GM12873 (cell line): ENCODE results near the gene MAPK9.

Experiments used
- TF ChIP-seq, protein P1 (sequence below): IDR thresholded peaks from 2 replicates; pipeline ENCODE4 v1.5.1; 2012; ENCODE audit warnings: low read depth, mild to moderate bottlenecking, moderate library complexity, low read length, control low read depth; ENCODE audit not compliant: insufficient read depth; ENCODE audit errors: missing control alignments

Gene MAPK9

DNA sequence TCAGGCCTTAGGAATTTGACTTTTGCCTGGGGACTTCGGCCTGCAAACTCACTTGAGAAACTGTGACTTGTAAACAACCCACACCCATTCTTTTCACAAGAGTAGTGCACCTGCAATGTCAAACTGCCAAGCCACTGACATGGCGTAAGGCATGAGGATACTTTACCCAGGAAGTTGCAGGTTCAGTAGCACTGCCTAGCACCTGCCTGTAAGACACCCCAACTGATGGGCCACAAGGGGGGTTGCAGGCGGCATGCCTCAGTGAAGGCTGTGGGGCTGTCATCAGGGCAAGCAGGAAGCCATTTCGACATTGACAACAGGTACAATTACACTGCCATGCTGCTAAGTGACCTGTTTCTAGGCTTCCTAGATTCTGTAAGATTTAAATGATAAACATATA, 41.6 kb downstream of the MAPK9 start:
- TF ChIP-seq, protein P1, sequence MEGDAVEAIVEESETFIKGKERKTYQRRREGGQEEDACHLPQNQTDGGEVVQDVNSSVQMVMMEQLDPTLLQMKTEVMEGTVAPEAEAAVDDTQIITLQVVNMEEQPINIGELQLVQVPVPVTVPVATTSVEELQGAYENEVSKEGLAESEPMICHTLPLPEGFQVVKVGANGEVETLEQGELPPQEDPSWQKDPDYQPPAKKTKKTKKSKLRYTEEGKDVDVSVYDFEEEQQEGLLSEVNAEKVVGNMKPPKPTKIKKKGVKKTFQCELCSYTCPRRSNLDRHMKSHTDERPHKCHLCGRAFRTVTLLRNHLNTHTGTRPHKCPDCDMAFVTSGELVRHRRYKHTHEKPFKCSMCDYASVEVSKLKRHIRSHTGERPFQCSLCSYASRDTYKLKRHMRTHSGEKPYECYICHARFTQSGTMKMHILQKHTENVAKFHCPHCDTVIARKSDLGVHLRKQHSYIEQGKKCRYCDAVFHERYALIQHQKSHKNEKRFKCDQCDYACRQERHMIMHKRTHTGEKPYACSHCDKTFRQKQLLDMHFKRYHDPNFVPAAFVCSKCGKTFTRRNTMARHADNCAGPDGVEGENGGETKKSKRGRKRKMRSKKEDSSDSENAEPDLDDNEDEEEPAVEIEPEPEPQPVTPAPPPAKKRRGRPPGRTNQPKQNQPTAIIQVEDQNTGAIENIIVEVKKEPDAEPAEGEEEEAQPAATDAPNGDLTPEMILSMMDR, result no peak

GRCh38 chr5:180241600-180241999, 50.3 kb downstream of the MAPK9 start:
- TF ChIP-seq, protein P1, result no peak

DNA sequence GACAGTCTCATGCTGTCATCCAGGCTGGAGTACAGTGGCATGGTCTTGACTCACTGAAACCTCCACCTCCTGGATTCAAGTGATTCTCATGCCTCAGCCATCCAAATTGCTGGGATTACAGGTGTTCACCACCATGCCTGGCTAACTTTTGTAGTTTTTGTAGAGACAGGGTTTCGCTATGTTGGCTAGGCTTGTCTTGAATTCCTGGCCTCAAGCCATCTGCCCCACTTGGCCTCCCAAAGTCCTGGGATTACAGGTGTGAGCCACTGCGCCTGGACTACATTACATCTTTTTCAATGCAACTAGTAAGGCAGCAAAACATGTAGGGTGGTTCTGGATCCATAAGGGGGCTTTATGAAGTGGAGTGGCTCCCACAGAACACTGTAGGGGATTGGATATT, 53.3 kb downstream of the MAPK9 start:
- TF ChIP-seq, protein P1, result no peak

DNA sequence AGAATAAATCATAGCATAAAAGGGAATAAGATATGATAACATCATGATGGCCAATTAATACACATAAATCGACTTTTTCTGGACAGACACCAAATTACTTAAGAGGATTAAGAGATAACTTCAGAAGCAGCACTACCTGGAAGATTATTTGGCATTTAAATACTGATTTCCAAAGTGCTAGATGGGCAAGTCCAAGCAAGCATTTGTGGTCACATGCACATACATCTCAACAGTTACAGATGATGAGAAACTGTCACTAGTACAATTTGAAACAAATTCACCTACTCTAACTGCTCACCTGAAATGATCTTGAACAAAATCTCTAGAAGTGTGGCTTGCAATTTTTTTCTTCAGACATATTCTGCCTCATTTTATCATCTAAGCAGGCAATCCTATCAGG, 56.0 kb downstream of the MAPK9 start:
- TF ChIP-seq, protein P1, result no peak

DNA sequence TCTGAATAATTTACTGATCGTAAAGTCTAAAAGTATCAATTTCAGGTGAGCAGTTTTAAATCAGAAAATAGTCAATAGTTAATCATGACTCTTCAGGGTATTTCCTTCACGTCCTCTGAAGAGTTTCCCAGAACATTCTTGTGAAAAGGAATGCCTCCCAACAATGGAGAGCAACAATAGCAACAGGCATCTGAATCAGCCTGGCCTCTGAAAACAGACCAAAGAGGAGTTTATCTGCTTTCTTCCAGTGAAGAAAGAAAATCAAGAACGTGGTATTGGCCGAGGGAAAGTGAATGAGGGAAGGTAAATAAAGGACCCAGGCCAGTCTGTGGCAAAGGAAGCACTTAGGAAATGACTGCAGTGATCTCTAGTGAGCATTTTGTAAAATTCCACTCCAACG, 56.8 kb downstream of the MAPK9 start:
- TF ChIP-seq, protein P1, result no peak

GRCh38 chr5:180234271-180234670, 57.6 kb downstream of the MAPK9 start:
- TF ChIP-seq, protein P1, result no peak

GRCh38 chr5:180233729-180234128, 58.2 kb downstream of the MAPK9 start:
- TF ChIP-seq, protein P1, result no peak

- TF ChIP-seq, protein P1, result no peak
Observed at GRCh38 chr5:180230017-180230416, 61.9 kb downstream of the MAPK9 start.
